ENCODE results near the gene RFNG. TPM values are rescaled to one million over a fixed set of nuclear protein-coding genes. Genes with fewer than 3 reads are reported as not detected.
"Not testable (repeated sequence)": the region's sequence is repeated elsewhere in the genome, so short reads cannot be mapped to it uniquely, and the experiment has no call there.

RFNG gene
- total RNA-seq, 2 donors from 2014 or later, result 30.6 to 32.1 TPM

GRCh38 chr17:82042649-82043048 is 9.0 kb downstream of the RFNG start:
- H3K9ac ChIP-seq (ENCODE audit: low read depth in 2 of 2, low read length in 2 of 2), result no peak overlapping the region
- peaks cover 4% of the 10 kb centered on the region for H3K4me1 ChIP-seq
- TF ChIP-seq, protein P1, sequence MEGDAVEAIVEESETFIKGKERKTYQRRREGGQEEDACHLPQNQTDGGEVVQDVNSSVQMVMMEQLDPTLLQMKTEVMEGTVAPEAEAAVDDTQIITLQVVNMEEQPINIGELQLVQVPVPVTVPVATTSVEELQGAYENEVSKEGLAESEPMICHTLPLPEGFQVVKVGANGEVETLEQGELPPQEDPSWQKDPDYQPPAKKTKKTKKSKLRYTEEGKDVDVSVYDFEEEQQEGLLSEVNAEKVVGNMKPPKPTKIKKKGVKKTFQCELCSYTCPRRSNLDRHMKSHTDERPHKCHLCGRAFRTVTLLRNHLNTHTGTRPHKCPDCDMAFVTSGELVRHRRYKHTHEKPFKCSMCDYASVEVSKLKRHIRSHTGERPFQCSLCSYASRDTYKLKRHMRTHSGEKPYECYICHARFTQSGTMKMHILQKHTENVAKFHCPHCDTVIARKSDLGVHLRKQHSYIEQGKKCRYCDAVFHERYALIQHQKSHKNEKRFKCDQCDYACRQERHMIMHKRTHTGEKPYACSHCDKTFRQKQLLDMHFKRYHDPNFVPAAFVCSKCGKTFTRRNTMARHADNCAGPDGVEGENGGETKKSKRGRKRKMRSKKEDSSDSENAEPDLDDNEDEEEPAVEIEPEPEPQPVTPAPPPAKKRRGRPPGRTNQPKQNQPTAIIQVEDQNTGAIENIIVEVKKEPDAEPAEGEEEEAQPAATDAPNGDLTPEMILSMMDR (IDR thresholded peaks at IDR 0.05), result no peak
- intact Hi-C loops (cut with DNase I), result no loop called here
- H3K4me3 ChIP-seq, result no peak overlapping the region
- H3K9me3 ChIP-seq, result no peaks in the 10 kb centered on the region
- no peaks in the 10 kb centered on the region for H3K36me3 ChIP-seq
- H3K27ac ChIP-seq, result no peak overlapping the region
- H3K27me3 ChIP-seq, result no peaks in the 10 kb centered on the region
- no peak for DNase-seq

GRCh38 chr17:82041144-82041814 is 10.3 kb downstream of the RFNG start:
- Histone ChIP-seq H3K9me3 (no peaks in the 10 kb centered on the region), H3K4me1 (peaks cover 9% of the 10 kb centered on the region), H3K4me3 (no peak overlapping the region), H3K36me3 (no peaks in the 10 kb centered on the region), H3K27me3 (no peaks in the 10 kb centered on the region), H3K9ac (ENCODE audit: low read depth in 2 of 2, low read length in 2 of 2) (no peak overlapping the region), H3K27ac (no peak overlapping the region)
- intact Hi-C loops (cut with DNase I), result no loop called here
- DNase-seq, result no peak
- TF ChIP-seq, protein P1 (IDR thresholded peaks at IDR 0.05), result no peak

DNA sequence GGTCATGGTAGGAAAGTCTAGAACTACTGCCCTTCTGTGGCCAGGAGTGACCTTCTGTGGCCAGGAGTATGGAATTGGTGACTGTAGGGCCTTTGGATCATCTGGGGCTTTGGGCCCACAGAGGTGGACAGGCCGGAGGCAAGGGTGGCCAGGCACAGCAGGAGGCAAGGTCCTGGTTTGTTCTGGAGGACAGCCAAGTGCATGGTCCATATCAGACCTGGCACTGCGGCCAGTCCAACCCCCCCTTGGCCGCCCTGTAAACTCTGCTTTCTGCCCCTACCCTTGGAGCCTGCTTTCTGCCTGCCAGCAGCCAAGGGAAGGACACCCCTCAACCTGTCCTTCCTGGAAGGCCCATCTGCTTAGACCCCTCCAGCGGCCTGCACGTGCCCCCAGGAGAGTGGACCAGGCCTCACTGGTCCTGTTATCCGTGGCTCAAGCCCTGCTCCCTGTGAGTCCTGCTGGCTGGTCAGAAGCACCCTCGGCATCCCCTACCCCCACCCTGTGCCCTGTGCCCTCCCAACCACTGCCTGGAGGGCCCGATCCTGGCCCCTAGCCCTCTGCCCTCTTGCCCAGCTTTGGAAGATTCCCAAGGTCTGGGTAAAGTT is 11.8 kb downstream of the RFNG start:
- TF ChIP-seq, protein P1 (IDR thresholded peaks at IDR 0.05), result no peak
- Histone ChIP-seq H3K27me3 (no peaks in the 10 kb centered on the region), H3K9ac (ENCODE audit: low read depth in 2 of 2, low read length in 2 of 2) (no peak overlapping the region), H3K9me3 (no peaks in the 10 kb centered on the region), H3K4me1 (peaks cover 10% of the 10 kb centered on the region), H3K36me3 (no peaks in the 10 kb centered on the region), H3K27ac (no peak overlapping the region), H3K4me3 (no peak overlapping the region)
- DNase-seq, result no peak
- intact Hi-C loops (cut with DNase I), result loop anchor here (10.0 kb wide), 1 partner anchor 285 kb away; no protein-coding TSS in a partner anchor

DNA sequence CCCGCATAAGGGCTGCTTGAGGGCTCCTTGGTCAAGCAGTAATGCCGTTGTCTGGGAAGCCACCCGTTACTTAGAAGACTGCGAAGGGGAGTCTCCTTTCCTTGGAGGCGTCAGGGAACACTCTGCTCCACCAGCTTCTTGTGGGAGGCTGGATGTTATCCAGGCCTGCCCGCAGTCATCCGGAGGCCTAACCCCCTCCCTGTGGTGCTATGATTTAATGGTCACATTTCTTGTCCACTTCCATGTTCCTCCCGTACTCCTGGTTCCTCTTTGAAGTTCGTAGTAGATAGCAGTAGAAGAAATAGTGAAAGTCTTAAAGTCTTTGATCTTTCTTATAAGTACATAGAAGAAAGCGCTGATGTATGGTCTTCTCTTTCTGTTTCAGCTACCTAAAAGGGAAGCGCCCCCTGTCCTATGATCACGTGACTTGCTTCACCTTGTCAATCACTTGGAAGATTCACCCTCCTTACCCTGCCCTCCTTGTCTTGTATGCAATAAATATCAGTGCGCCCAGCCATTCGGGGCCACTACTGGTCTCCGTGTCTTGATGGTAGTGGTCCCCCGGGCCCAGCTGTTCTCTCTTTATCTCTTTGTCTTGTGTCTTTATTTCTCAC is 12.7 kb downstream of the RFNG start:
- H3K4me1 ChIP-seq; DNase-seq; H3K27ac ChIP-seq; H3K9me3 ChIP-seq; H3K36me3 ChIP-seq; H3K4me3 ChIP-seq; H3K27me3 ChIP-seq; H3K9ac ChIP-seq (ENCODE audit: low read depth in 2 of 2, low read length in 2 of 2): not testable (repeated sequence)
- intact Hi-C loops (cut with DNase I), result loop anchor here (10.0 kb wide), 1 partner anchor 286 kb away; no protein-coding TSS in a partner anchor

DNA sequence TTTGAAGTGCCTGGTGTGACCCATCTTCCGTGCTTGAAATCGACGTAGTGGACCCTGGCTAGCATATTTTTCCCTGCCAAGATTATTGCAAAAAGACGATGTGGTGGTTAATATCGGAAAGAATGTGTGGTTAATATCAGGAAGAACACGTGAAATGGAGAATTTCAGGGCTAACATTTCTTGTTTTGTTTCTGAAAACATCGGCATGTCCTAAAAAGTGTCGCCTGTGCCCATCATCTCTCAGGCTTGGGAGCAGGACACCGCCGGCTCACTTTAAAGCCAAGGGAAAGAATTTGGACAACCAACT is 13.8 kb downstream of the RFNG start:
- Histone ChIP-seq H3K4me1 (peaks cover 10% of the 10 kb centered on the region), H3K27me3 (no peaks in the 10 kb centered on the region), H3K9me3 (no peaks in the 10 kb centered on the region), H3K27ac (peak overlapping the region; percentile 95), H3K9ac (ENCODE audit: low read depth in 2 of 2, low read length in 2 of 2) (peak overlapping the region in 1 of 2 donors; percentile 28), H3K36me3 (no peaks in the 10 kb centered on the region), H3K4me3 (peak overlapping the region; percentile 83)
- intact Hi-C loops (cut with DNase I), result loop anchor here (10.0 kb wide), 1 partner anchor 287 kb away; no protein-coding TSS in a partner anchor
- TF ChIP-seq, protein P1 (IDR thresholded peaks at IDR 0.05), result no peak
- DNase-seq, result no peak

Data from colonic mucosa (tissue), 4 donors.